ENCODE data around the gene MBD3. TPM values are rescaled to one million over a fixed set of nuclear protein-coding genes. Genes with fewer than 3 reads are reported as not detected.

MBD3 gene
- total and polyA plus RNA-seq, 4 donors, result 12.4 to 57.6 (median 50.2) TPM

DNA sequence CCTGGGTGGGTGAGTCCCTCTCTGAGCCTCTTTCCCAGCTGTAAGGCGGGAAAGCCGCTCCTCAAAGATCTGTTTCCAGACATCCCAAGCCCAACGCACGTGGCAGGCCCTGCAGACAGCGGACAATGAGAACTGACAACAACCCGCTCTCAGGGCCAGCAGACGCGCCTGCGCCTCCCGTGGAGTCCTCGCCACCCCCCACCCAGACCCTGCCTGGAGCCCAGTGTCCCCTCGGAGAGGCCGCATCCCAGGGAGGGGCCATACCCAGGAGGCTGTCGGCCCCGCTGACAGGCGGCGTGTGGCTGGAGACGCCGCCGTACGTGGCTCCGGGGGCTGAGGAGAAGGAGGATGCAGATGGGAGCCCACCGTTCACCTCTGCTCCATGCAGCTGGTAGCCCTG, 28.9 kb upstream of the MBD3 start:
- H3K27ac ChIP-seq (ENCODE audit: low read depth in 1 of 2, low read length in 2 of 2), result no peak overlapping the region
- H3K9me3 ChIP-seq (ENCODE audit: control insufficient read depth in 4 of 4, low read length in 3 of 4), result no peaks in the 10 kb centered on the region
- DNase-seq (ENCODE audit: low spot score), result no peak
- H3K36me3 ChIP-seq (ENCODE audit: control insufficient read depth in 4 of 4, insufficient read depth in 3 of 4, low read depth in 1 of 4, low read length in 3 of 4), result peaks cover 0 to 8% (median 1%) of the 10 kb centered on the region in 4 donors
- no peak overlapping the region for H3K4me3 ChIP-seq (ENCODE audit: low read depth in 1 of 3, low read length in 3 of 3)
- no peaks in the 10 kb centered on the region for H3K27me3 ChIP-seq (ENCODE audit: control insufficient read depth in 4 of 4, insufficient read depth in 4 of 4, low read length in 3 of 4)
- TF ChIP-seq, protein P1, sequence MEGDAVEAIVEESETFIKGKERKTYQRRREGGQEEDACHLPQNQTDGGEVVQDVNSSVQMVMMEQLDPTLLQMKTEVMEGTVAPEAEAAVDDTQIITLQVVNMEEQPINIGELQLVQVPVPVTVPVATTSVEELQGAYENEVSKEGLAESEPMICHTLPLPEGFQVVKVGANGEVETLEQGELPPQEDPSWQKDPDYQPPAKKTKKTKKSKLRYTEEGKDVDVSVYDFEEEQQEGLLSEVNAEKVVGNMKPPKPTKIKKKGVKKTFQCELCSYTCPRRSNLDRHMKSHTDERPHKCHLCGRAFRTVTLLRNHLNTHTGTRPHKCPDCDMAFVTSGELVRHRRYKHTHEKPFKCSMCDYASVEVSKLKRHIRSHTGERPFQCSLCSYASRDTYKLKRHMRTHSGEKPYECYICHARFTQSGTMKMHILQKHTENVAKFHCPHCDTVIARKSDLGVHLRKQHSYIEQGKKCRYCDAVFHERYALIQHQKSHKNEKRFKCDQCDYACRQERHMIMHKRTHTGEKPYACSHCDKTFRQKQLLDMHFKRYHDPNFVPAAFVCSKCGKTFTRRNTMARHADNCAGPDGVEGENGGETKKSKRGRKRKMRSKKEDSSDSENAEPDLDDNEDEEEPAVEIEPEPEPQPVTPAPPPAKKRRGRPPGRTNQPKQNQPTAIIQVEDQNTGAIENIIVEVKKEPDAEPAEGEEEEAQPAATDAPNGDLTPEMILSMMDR (IDR thresholded peaks at IDR 0.05; ENCODE audit: low read depth, low read length, missing input control), result no peak
- TF ChIP-seq RXRA (IDR thresholded peaks at IDR 0.05) (no peak), TAF1 (conservative IDR thresholded peaks at IDR 0.05) (no peak), RAD21 (IDR thresholded peaks at IDR 0.05) (no peak), FOXA1 (IDR thresholded peaks at IDR 0.05) (no peak)
- TF ChIP-seq, protein P2, sequence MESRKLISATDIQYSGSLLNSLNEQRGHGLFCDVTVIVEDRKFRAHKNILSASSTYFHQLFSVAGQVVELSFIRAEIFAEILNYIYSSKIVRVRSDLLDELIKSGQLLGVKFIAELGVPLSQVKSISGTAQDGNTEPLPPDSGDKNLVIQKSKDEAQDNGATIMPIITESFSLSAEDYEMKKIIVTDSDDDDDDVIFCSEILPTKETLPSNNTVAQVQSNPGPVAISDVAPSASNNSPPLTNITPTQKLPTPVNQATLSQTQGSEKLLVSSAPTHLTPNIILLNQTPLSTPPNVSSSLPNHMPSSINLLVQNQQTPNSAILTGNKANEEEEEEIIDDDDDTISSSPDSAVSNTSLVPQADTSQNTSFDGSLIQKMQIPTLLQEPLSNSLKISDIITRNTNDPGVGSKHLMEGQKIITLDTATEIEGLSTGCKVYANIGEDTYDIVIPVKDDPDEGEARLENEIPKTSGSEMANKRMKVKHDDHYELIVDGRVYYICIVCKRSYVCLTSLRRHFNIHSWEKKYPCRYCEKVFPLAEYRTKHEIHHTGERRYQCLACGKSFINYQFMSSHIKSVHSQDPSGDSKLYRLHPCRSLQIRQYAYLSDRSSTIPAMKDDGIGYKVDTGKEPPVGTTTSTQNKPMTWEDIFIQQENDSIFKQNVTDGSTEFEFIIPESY (IDR thresholded peaks at IDR 0.05), result no peak
- TF ChIP-seq, protein P3, sequence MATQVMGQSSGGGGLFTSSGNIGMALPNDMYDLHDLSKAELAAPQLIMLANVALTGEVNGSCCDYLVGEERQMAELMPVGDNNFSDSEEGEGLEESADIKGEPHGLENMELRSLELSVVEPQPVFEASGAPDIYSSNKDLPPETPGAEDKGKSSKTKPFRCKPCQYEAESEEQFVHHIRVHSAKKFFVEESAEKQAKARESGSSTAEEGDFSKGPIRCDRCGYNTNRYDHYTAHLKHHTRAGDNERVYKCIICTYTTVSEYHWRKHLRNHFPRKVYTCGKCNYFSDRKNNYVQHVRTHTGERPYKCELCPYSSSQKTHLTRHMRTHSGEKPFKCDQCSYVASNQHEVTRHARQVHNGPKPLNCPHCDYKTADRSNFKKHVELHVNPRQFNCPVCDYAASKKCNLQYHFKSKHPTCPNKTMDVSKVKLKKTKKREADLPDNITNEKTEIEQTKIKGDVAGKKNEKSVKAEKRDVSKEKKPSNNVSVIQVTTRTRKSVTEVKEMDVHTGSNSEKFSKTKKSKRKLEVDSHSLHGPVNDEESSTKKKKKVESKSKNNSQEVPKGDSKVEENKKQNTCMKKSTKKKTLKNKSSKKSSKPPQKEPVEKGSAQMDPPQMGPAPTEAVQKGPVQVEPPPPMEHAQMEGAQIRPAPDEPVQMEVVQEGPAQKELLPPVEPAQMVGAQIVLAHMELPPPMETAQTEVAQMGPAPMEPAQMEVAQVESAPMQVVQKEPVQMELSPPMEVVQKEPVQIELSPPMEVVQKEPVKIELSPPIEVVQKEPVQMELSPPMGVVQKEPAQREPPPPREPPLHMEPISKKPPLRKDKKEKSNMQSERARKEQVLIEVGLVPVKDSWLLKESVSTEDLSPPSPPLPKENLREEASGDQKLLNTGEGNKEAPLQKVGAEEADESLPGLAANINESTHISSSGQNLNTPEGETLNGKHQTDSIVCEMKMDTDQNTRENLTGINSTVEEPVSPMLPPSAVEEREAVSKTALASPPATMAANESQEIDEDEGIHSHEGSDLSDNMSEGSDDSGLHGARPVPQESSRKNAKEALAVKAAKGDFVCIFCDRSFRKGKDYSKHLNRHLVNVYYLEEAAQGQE (IDR thresholded peaks at IDR 0.05), result no peak
- TF ChIP-seq, protein P4, sequence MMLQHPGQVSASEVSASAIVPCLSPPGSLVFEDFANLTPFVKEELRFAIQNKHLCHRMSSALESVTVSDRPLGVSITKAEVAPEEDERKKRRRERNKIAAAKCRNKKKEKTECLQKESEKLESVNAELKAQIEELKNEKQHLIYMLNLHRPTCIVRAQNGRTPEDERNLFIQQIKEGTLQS (IDR thresholded peaks at IDR 0.05), result no peak
- H3K4me1 ChIP-seq (ENCODE audit: control insufficient read depth in 4 of 4, insufficient read depth in 4 of 4, low read length in 3 of 4), result no peaks in the 10 kb centered on the region
- no peak overlapping the region for H3K9ac ChIP-seq (ENCODE audit: low read depth in 1 of 2, low read length in 2 of 2)
- 96% methylated on average over 23 of the region's 23 CpGs for WGBS

DNA sequence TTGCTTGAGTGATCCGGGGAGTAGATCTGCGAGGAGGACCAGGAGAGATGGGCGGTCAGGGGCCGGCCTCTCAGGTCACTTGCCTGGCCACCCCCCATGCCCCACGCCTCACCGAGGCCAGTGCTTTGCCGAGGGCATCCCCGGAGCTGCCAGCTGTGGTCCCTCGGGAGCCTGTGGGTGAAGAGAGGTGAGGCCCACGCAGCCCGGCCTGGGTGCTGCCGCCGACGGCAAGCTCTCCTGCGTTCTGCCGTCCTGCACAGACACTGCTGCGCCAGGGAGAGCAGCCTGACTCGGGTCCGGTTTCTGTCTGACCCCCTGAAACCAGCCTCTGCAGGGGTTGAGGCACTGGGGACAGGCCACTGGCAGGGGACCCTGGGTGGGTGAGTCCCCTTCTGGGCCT, 28.4 kb upstream of the MBD3 start:
- no peaks in the 10 kb centered on the region for H3K27me3 ChIP-seq (ENCODE audit: control insufficient read depth in 4 of 4, insufficient read depth in 4 of 4, low read length in 3 of 4)
- no peak overlapping the region for H3K4me3 ChIP-seq (ENCODE audit: low read depth in 1 of 3, low read length in 3 of 3)
- WGBS, result 96% methylated on average over 19 of the region's 19 CpGs
- H3K27ac ChIP-seq (ENCODE audit: low read depth in 1 of 2, low read length in 2 of 2), result no peak overlapping the region
- no peaks in the 10 kb centered on the region for H3K9me3 ChIP-seq (ENCODE audit: control insufficient read depth in 4 of 4, low read length in 3 of 4)
- H3K9ac ChIP-seq (ENCODE audit: low read depth in 1 of 2, low read length in 2 of 2), result no peak overlapping the region
- TF ChIP-seq JUND (IDR thresholded peaks at IDR 0.05) (no peak), RXRA (IDR thresholded peaks at IDR 0.05) (no peak), YY1 (IDR thresholded peaks at IDR 0.05) (no peak), TAF1 (conservative IDR thresholded peaks at IDR 0.05) (no peak), RAD21 (IDR thresholded peaks at IDR 0.05) (no peak), NR2F2 (IDR thresholded peaks at IDR 0.05) (no peak), FOXA2 (IDR thresholded peaks at IDR 0.05) (no peak), HNF4A (conservative IDR thresholded peaks at IDR 0.05) (no peak)
- TF ChIP-seq, protein P3 (IDR thresholded peaks at IDR 0.05), result no peak
- TF ChIP-seq, protein P1 (IDR thresholded peaks at IDR 0.05; ENCODE audit: low read depth, low read length, missing input control), result no peak
- TF ChIP-seq, protein P4 (IDR thresholded peaks at IDR 0.05), result no peak
- TF ChIP-seq, protein P2 (IDR thresholded peaks at IDR 0.05), result no peak
- no peaks in the 10 kb centered on the region for H3K4me1 ChIP-seq (ENCODE audit: control insufficient read depth in 4 of 4, insufficient read depth in 4 of 4, low read length in 3 of 4)
- DNase-seq (ENCODE audit: low spot score), result no peak
- peaks cover 0 to 10% (median 1%) of the 10 kb centered on the region in 4 donors for H3K36me3 ChIP-seq (ENCODE audit: control insufficient read depth in 4 of 4, insufficient read depth in 3 of 4, low read depth in 1 of 4, low read length in 3 of 4)
